ENCODE measurements around the gene OPALIN.

The OPALIN gene

DNA sequence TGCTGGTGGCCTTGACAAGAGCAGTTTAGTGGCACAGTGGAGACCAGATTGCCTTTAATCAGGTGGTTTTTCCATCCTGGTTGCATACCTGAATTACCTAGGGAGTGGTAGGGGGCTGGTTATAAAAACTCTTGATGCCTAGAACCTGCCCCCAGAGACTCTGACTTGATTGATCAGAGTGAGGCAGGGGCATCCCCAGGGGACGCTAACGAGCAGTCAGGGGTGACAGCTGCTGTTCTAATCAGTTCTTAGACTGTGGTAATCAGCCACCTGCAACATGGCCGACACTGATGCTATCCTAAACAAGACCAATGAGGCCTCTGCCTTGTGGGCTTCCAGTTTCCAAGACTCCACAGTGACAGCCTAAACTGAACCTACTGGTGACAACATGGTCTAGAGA, 2.0 kb upstream of the OPALIN start:
- no peaks in the 10 kb centered on the region for H3K27me3 ChIP-seq (ENCODE audit: insufficient read depth, low read length, poor library complexity)

DNA sequence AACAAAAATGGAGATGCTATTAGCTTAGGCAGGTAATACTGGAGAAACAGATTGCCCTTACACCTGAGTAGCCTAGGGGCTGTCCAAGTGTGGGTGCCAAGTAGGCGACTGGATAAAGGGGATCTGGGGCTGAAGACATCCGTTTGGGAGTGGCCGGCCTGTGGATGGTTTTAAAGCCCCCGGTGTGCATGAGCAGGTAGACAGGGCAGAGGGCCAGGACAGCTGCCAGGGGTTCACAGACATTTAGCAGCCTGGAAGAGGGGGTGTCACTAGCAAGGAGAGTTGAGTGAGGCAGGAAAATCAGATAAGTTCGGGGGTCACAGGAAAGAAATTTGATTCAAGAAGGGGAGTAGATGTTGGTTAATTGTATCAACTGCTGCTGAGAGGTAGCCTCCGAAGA, 1.5 kb upstream of the OPALIN start:
- Histone ChIP-seq H3K9ac (ENCODE audit: low read length) (no peak overlapping the region), H3K23ac (ENCODE audit: low read length) (no peak overlapping the region), H3K4me1 (ENCODE audit: control insufficient read depth, low read depth, low read length) (no peaks in the 10 kb centered on the region), H2BK5ac (ENCODE audit: low read length) (no peak overlapping the region), H3K4ac (ENCODE audit: low read depth, low read length) (no peak overlapping the region), H2BK15ac (replicated peaks; ENCODE audit: low read depth) (no peak overlapping the region), H4K8ac (ENCODE audit: low read depth, low read length) (no peak overlapping the region), H3K4me3 (ENCODE audit: low read length) (no peak overlapping the region), H3K18ac (ENCODE audit: low read length) (no peak overlapping the region), H3K56ac (ENCODE audit: low read length) (no peak overlapping the region), H3K27me3 (ENCODE audit: insufficient read depth, low read length, poor library complexity) (no peaks in the 10 kb centered on the region), H3K27ac (ENCODE audit: low read depth, low read length) (no peak overlapping the region), H2BK120ac (ENCODE audit: low read depth, low read length) (no peak overlapping the region), H3K79me2 (ENCODE audit: control insufficient read depth, insufficient read depth, low read length) (no peaks in the 10 kb centered on the region), H3K4me2 (ENCODE audit: low read length) (no peak overlapping the region), H3K79me1 (ENCODE audit: low read length) (no peaks in the 10 kb centered on the region), H4K5ac (ENCODE audit: low read length) (no peak overlapping the region), H3K36me3 (ENCODE audit: control insufficient read depth, insufficient read depth, low read length) (no peaks in the 10 kb centered on the region), H2AK5ac (ENCODE audit: low read length) (no peak overlapping the region)
- no peak for DNase-seq
- WGBS (ENCODE audit: extremely low coverage, insufficient coverage, low lambda C conversion rate) = no CpG with 5 or more reads among the region's 6 CpGs

More for the DNA sequence above, 2.0 kb upstream of the OPALIN start:
- H3K36me3 ChIP-seq (ENCODE audit: control insufficient read depth, insufficient read depth, low read length) = no peaks in the 10 kb centered on the region
- no peak overlapping the region for H3K23ac ChIP-seq (ENCODE audit: low read length)
- H3K27ac ChIP-seq (ENCODE audit: low read depth, low read length) = no peak overlapping the region
- no peaks in the 10 kb centered on the region for H3K79me1 ChIP-seq (ENCODE audit: low read length)
- no peak overlapping the region for H3K9ac ChIP-seq (ENCODE audit: low read length)
- no peak overlapping the region for H4K8ac ChIP-seq (ENCODE audit: low read depth, low read length)
- H3K4me2 ChIP-seq (ENCODE audit: low read length) = no peak overlapping the region
- H4K5ac ChIP-seq (ENCODE audit: low read length) = no peak overlapping the region
- no peak overlapping the region for H3K56ac ChIP-seq (ENCODE audit: low read length)
- H2BK5ac ChIP-seq (ENCODE audit: low read length) = no peak overlapping the region
- H2BK120ac ChIP-seq (ENCODE audit: low read depth, low read length) = no peak overlapping the region
- no peaks in the 10 kb centered on the region for H3K79me2 ChIP-seq (ENCODE audit: control insufficient read depth, insufficient read depth, low read length)
- no peak overlapping the region for H2BK15ac ChIP-seq (replicated peaks; ENCODE audit: low read depth)
- H3K4me3 ChIP-seq (ENCODE audit: low read length) = no peak overlapping the region
- no peak for DNase-seq
- H3K4me1 ChIP-seq (ENCODE audit: control insufficient read depth, low read depth, low read length) = no peaks in the 10 kb centered on the region
- WGBS (ENCODE audit: extremely low coverage, insufficient coverage, low lambda C conversion rate) = no CpG with 5 or more reads among the region's 3 CpGs
- no peak overlapping the region for H3K18ac ChIP-seq (ENCODE audit: low read length)
- H3K4ac ChIP-seq (ENCODE audit: low read depth, low read length) = no peak overlapping the region
- H2AK5ac ChIP-seq (ENCODE audit: low read length) = no peak overlapping the region

DNA sequence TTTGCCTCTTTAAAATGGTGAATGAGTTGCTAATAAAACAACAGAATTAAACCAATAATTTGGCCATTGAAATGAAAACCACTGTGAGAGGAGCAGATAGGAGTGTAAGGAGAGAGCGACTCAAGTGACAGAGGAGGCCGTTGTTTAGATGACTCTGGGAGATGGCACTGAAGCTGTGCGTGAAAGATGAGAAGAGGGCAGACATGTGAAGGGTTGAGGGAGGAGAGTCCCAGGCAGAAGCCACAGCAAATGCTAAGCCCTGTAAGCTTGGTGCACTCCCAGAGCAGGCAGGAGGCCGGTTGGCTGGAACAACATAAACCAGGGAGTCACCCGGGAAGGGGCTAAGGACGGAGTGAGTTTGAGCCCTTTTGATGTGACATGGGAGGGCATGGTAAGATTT, 814 bp upstream of the OPALIN start:
- Histone ChIP-seq H3K56ac (ENCODE audit: low read length) (no peak overlapping the region), H3K23ac (ENCODE audit: low read length) (no peak overlapping the region), H3K4me2 (ENCODE audit: low read length) (no peak overlapping the region), H3K4me1 (ENCODE audit: control insufficient read depth, low read depth, low read length) (no peaks in the 10 kb centered on the region), H3K4ac (ENCODE audit: low read depth, low read length) (no peak overlapping the region), H3K18ac (ENCODE audit: low read length) (no peak overlapping the region), H3K9ac (ENCODE audit: low read length) (no peak overlapping the region), H3K79me2 (ENCODE audit: control insufficient read depth, insufficient read depth, low read length) (no peaks in the 10 kb centered on the region), H2AK5ac (ENCODE audit: low read length) (no peak overlapping the region), H2BK15ac (replicated peaks; ENCODE audit: low read depth) (no peak overlapping the region), H3K27me3 (ENCODE audit: insufficient read depth, low read length, poor library complexity) (no peaks in the 10 kb centered on the region), H3K36me3 (ENCODE audit: control insufficient read depth, insufficient read depth, low read length) (no peaks in the 10 kb centered on the region), H3K27ac (ENCODE audit: low read depth, low read length) (no peak overlapping the region), H2BK5ac (ENCODE audit: low read length) (no peak overlapping the region), H4K5ac (ENCODE audit: low read length) (no peak overlapping the region), H3K79me1 (ENCODE audit: low read length) (no peaks in the 10 kb centered on the region), H3K4me3 (ENCODE audit: low read length) (no peak overlapping the region), H4K8ac (ENCODE audit: low read depth, low read length) (no peak overlapping the region), H2BK120ac (ENCODE audit: low read depth, low read length) (no peak overlapping the region)
- no CpG with 5 or more reads among the region's 6 CpGs for WGBS (ENCODE audit: extremely low coverage, insufficient coverage, low lambda C conversion rate)
- no peak for DNase-seq

DNA sequence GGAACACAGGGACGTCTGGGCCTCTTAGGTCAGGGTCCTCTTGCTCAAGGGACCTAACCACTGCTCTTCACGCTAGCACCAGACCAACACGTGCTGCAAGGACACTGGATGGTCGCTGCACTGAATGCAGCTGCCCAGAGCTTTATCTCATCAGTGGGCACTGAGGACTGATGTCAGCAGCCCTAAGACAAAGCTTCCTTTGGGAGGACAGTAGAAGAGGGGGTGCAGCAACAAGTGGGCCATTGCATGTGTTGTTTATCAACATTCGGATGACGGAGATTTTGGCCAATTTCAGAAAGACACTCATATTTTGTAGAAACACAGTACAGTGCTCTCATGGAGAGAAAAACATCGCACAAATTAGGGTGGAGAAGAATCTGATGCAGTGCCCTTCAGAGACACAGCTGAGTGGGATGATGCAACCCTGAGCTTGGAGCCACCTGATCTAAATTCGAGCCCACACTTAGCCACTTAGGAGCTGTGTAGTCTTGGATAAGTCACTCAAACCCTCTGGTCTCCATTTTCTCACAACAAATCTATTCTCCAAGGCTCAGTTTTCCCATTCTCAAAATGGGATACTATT, 1.7 kb downstream of the OPALIN start:
- Histone ChIP-seq H3K4me3 (ENCODE audit: low read length) (no peak overlapping the region), H2BK15ac (replicated peaks; ENCODE audit: low read depth) (no peak overlapping the region), H3K4me1 (ENCODE audit: control insufficient read depth, low read depth, low read length) (no peaks in the 10 kb centered on the region), H3K36me3 (ENCODE audit: control insufficient read depth, insufficient read depth, low read length) (no peaks in the 10 kb centered on the region), H3K79me1 (ENCODE audit: low read length) (no peaks in the 10 kb centered on the region), H3K27ac (ENCODE audit: low read depth, low read length) (no peak overlapping the region), H3K4me2 (ENCODE audit: low read length) (no peak overlapping the region), H3K4ac (ENCODE audit: low read depth, low read length) (no peak overlapping the region), H4K5ac (ENCODE audit: low read length) (no peak overlapping the region), H2AK5ac (ENCODE audit: low read length) (no peak overlapping the region), H2BK5ac (ENCODE audit: low read length) (no peak overlapping the region), H3K79me2 (ENCODE audit: control insufficient read depth, insufficient read depth, low read length) (no peaks in the 10 kb centered on the region), H3K9ac (ENCODE audit: low read length) (no peak overlapping the region), H3K23ac (ENCODE audit: low read length) (no peak overlapping the region), H3K56ac (ENCODE audit: low read length) (no peak overlapping the region), H4K8ac (ENCODE audit: low read depth, low read length) (no peak overlapping the region), H3K27me3 (ENCODE audit: insufficient read depth, low read length, poor library complexity) (no peaks in the 10 kb centered on the region), H2BK120ac (ENCODE audit: low read depth, low read length) (no peak overlapping the region), H3K18ac (ENCODE audit: low read length) (no peak overlapping the region)
- no peak for DNase-seq
- WGBS (ENCODE audit: extremely low coverage, insufficient coverage, low lambda C conversion rate) = no CpG with 5 or more reads among the region's 8 CpGs

DNA sequence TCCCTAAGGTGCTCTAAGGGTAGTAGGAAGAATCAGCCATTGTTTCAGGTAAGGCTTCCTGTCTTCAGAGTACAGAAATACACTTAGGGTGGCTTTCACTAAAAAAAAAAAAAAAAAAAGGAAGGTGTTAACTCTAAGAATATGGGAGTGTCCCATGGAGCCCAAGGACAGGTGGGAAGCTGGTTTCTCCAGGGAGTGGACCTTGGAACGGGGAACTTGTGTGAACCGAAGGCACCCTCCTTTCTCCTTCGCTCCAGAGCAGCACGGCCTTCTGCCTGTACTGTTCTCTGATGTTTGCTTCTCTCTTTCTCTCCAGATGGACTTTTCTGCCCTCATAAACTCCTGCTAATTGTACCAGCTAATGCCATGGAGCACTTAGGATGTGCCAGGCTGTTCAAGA, 6.2 kb downstream of the OPALIN start:
- Histone ChIP-seq H4K5ac (ENCODE audit: low read length) (no peak overlapping the region), H3K27ac (ENCODE audit: low read depth, low read length) (no peak overlapping the region)
- no peak for DNase-seq

DNA sequence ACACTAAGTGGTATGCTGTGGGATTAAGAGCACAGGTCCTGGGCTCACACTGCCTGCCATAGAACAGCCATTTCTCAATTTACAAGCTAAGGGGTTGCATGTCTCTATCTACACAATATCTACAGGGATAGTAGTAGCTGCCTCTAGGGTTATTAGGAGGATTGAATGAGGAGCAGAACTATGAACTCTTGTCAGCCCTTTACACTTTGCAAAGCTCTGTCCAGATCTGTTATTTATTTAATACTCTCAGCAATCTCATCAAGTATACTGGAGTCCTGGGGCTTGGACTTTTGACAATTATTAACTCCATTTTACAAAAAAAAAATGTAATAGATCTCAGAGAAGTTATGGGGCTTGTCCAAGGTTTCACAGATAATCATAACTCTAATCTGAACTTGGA, 6.8 kb downstream of the OPALIN start:
- Histone ChIP-seq H3K23ac (ENCODE audit: low read length) (no peak overlapping the region), H3K4me3 (ENCODE audit: low read length) (no peak overlapping the region), H3K9ac (ENCODE audit: low read length) (no peak overlapping the region), H3K79me1 (ENCODE audit: low read length) (no peaks in the 10 kb centered on the region), H3K4me2 (ENCODE audit: low read length) (no peak overlapping the region), H2BK15ac (replicated peaks; ENCODE audit: low read depth) (no peak overlapping the region), H3K27ac (ENCODE audit: low read depth, low read length) (no peak overlapping the region), H3K27me3 (ENCODE audit: insufficient read depth, low read length, poor library complexity) (no peaks in the 10 kb centered on the region), H4K5ac (ENCODE audit: low read length) (no peak overlapping the region), H3K4ac (ENCODE audit: low read depth, low read length) (no peak overlapping the region), H2BK120ac (ENCODE audit: low read depth, low read length) (no peak overlapping the region), H2BK5ac (ENCODE audit: low read length) (no peak overlapping the region), H3K56ac (ENCODE audit: low read length) (no peak overlapping the region), H3K4me1 (ENCODE audit: control insufficient read depth, low read depth, low read length) (no peaks in the 10 kb centered on the region), H3K36me3 (ENCODE audit: control insufficient read depth, insufficient read depth, low read length) (no peaks in the 10 kb centered on the region), H2AK5ac (ENCODE audit: low read length) (no peak overlapping the region), H3K79me2 (ENCODE audit: control insufficient read depth, insufficient read depth, low read length) (no peaks in the 10 kb centered on the region), H3K18ac (ENCODE audit: low read length) (no peak overlapping the region), H4K8ac (ENCODE audit: low read depth, low read length) (no peak overlapping the region)
- no peak for DNase-seq

More for the DNA sequence above, 6.2 kb downstream of the OPALIN start:
- Histone ChIP-seq H3K18ac (ENCODE audit: low read length) (no peak overlapping the region), H2BK15ac (replicated peaks; ENCODE audit: low read depth) (no peak overlapping the region), H2AK5ac (ENCODE audit: low read length) (no peak overlapping the region), H3K4ac (ENCODE audit: low read depth, low read length) (no peak overlapping the region), H3K4me3 (ENCODE audit: low read length) (no peak overlapping the region), H3K56ac (ENCODE audit: low read length) (no peak overlapping the region), H3K79me1 (ENCODE audit: low read length) (no peaks in the 10 kb centered on the region), H2BK5ac (ENCODE audit: low read length) (no peak overlapping the region), H3K36me3 (ENCODE audit: control insufficient read depth, insufficient read depth, low read length) (no peaks in the 10 kb centered on the region), H3K79me2 (ENCODE audit: control insufficient read depth, insufficient read depth, low read length) (no peaks in the 10 kb centered on the region), H3K23ac (ENCODE audit: low read length) (no peak overlapping the region), H3K27me3 (ENCODE audit: insufficient read depth, low read length, poor library complexity) (no peaks in the 10 kb centered on the region), H3K9ac (ENCODE audit: low read length) (no peak overlapping the region), H2BK120ac (ENCODE audit: low read depth, low read length) (no peak overlapping the region), H3K4me1 (ENCODE audit: control insufficient read depth, low read depth, low read length) (no peaks in the 10 kb centered on the region), H4K8ac (ENCODE audit: low read depth, low read length) (no peak overlapping the region), H3K4me2 (ENCODE audit: low read length) (no peak overlapping the region)
- no CpG with 5 or more reads among the region's 4 CpGs for WGBS (ENCODE audit: extremely low coverage, insufficient coverage, low lambda C conversion rate)
